Central memory CD4-positive, alpha-beta T cell (primary cell): ENCODE measurements around the gene NRTN.
A peak's percentile ranks its signal among the peaks of the same experiment; 100 is the strongest.

Experiments
- DNase-seq: peaks from one replicate; pipeline ENCODE4 v3.0.0; 2022

The NRTN gene

GRCh38 chr19:5814852-5815246 is 10.0 kb downstream of the NRTN start:
- no peak for DNase-seq

- no peak for DNase-seq
Measured at GRCh38 chr19:5817218-5817617, 12.4 kb downstream of the NRTN start.

- DNase-seq = no peak
Measured at GRCh38 chr19:5818594-5818993, 13.7 kb downstream of the NRTN start.

- DNase-seq = no peak
Measured at GRCh38 chr19:5820785-5821184, 15.9 kb downstream of the NRTN start.

- DNase-seq = no peak
Measured at GRCh38 chr19:5821521-5822180, 16.8 kb downstream of the NRTN start.

- DNase-seq = no peak
Measured at GRCh38 chr19:5822181-5822844, 17.4 kb downstream of the NRTN start.

- no peak for DNase-seq
Measured at GRCh38 chr19:5823579-5824281, 18.9 kb downstream of the NRTN start.

GRCh38 chr19:5824751-5825150 is 19.9 kb downstream of the NRTN start:
- DNase-seq = no peak

GRCh38 chr19:5825178-5825577 is 20.3 kb downstream of the NRTN start:
- DNase-seq = no peak

GRCh38 chr19:5826531-5827341 is 21.9 kb downstream of the NRTN start:
- peak; percentile 21 for DNase-seq

GRCh38 chr19:5827342-5827890 is 22.5 kb downstream of the NRTN start:
- DNase-seq = no peak

- DNase-seq = peak; percentile 93
Measured at GRCh38 chr19:5827891-5828660, 23.2 kb downstream of the NRTN start.

- DNase-seq = no peak
Measured at GRCh38 chr19:5828661-5829566, 24.0 kb downstream of the NRTN start.

GRCh38 chr19:5829567-5830310 is 24.9 kb downstream of the NRTN start:
- no peak for DNase-seq

GRCh38 chr19:5831159-5831558 is 26.3 kb downstream of the NRTN start:
- no peak for DNase-seq

- no peak for DNase-seq
Measured at GRCh38 chr19:5832061-5832460, 27.2 kb downstream of the NRTN start.

- DNase-seq = no peak
Measured at GRCh38 chr19:5832527-5833216, 27.8 kb downstream of the NRTN start.

- DNase-seq = no peak
Measured at GRCh38 chr19:5837761-5838352, 33.0 kb downstream of the NRTN start.
